Measurements from ENCODE around the gene SARDH.

DNA sequence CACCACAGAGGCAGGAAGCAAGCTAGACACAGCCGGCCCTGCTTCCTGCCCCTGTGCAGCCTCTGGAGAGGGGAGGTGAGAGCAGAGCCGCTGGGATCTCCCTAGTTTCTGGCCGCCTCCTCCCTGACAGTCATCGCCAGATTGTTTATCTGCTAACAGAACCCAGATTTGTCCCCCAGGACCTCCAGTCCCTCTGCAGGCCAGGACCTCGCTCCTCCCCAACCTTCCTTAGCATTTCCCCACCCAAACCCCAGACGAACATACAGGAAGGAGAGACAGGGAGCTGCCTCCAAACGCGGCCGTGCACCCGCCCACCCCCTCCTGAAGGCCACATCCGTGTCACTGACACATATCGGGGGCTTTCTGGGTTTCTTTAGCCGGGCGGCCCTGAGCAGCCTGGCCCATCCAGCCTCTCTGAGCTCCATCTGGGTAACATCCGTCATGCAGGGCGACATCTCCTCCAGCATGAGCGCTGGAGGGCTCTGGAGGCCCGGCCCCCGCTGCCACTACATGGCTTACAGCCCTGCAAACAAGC is 54.5 kb downstream of the SARDH start:
- TF ChIP-seq, protein P1, sequence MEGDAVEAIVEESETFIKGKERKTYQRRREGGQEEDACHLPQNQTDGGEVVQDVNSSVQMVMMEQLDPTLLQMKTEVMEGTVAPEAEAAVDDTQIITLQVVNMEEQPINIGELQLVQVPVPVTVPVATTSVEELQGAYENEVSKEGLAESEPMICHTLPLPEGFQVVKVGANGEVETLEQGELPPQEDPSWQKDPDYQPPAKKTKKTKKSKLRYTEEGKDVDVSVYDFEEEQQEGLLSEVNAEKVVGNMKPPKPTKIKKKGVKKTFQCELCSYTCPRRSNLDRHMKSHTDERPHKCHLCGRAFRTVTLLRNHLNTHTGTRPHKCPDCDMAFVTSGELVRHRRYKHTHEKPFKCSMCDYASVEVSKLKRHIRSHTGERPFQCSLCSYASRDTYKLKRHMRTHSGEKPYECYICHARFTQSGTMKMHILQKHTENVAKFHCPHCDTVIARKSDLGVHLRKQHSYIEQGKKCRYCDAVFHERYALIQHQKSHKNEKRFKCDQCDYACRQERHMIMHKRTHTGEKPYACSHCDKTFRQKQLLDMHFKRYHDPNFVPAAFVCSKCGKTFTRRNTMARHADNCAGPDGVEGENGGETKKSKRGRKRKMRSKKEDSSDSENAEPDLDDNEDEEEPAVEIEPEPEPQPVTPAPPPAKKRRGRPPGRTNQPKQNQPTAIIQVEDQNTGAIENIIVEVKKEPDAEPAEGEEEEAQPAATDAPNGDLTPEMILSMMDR (IDR thresholded peaks at IDR 0.05), result no peak
- no peak for TF ChIP-seq POLR2A (IDR thresholded peaks at IDR 0.05)
